ENCODE results near the gene SLC30A5. TPM values are rescaled to one million over a fixed set of nuclear protein-coding genes. Genes with fewer than 3 reads are reported as not detected.
"Not testable (repeated sequence)": the region's sequence is repeated elsewhere in the genome, so short reads cannot be mapped to it uniquely, and the experiment has no call there.

SLC30A5 gene
- 62.7 TPM for total RNA-seq
- long read RNA-seq, full-length matches to known transcripts, result 76 of 106 reads
- long read RNA-seq, partial matches to known transcripts, result 5 of 106 reads
- long read RNA-seq, other reads (novel, unspliced or antisense), result 25 of 106 reads

DNA sequence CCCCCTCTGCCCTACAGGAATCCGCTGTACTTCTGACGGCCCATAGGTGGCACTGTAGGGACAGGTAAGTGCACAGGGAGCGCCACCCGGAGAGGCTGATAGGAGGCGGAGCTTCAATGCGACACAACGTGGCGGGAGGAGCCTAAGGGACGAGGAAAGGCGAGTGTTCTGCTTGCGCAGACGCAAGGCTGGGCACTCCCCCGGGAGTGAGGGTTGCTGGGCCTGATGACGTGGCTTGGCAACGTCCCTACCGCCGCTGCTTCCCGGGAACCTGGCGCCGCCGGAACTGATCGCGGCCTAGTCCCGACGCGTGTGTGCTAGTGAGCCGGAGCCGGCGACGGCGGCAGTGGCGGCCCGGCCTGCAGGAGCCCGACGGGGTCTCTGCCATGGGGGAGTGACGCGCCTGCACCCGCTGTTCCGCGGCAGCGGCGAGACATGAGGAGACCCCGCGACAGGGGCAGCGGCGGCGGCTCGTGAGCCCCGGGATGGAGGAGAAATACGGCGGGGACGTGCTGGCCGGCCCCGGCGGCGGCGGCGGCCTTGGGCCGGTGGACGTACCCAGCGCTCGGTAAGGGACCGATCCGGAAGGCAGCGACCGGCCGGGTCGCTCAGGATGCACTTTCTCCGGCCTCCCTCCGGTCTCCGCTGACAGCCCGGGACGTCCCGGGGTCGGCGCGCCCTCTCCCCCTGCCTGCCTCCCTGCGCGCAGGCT, at the start of gene SLC30A5:
SLC30A5 (plus strand) TSS at position 244 of the 712 bp plus-strand sequence; CDS start at position 486, 242 bp downstream.
- H3K27me3 ChIP-seq (ENCODE audit: low read depth), result no peaks in the 10 kb centered on the region
- peak within 1 kb of the TSS; percentile 98 for H3K27ac ChIP-seq
- H3K4me1 ChIP-seq, result peaks cover 22% of the 10 kb centered on the region
- peak; percentile 99 for DNase-seq
- peak; percentile 100 for ATAC-seq
- TF ChIP-seq, protein P1, sequence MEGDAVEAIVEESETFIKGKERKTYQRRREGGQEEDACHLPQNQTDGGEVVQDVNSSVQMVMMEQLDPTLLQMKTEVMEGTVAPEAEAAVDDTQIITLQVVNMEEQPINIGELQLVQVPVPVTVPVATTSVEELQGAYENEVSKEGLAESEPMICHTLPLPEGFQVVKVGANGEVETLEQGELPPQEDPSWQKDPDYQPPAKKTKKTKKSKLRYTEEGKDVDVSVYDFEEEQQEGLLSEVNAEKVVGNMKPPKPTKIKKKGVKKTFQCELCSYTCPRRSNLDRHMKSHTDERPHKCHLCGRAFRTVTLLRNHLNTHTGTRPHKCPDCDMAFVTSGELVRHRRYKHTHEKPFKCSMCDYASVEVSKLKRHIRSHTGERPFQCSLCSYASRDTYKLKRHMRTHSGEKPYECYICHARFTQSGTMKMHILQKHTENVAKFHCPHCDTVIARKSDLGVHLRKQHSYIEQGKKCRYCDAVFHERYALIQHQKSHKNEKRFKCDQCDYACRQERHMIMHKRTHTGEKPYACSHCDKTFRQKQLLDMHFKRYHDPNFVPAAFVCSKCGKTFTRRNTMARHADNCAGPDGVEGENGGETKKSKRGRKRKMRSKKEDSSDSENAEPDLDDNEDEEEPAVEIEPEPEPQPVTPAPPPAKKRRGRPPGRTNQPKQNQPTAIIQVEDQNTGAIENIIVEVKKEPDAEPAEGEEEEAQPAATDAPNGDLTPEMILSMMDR (IDR thresholded peaks at IDR 0.05), result peak; percentile 88
- H3K4me3 ChIP-seq, result peak within 1 kb of the TSS; percentile 92
- no peaks in the 10 kb centered on the region for H3K9me3 ChIP-seq
- H3K36me3 ChIP-seq, result peaks cover 10% of the 10 kb centered on the region
- intact Hi-C loops (cut with DNase I), result no loop called here

DNA sequence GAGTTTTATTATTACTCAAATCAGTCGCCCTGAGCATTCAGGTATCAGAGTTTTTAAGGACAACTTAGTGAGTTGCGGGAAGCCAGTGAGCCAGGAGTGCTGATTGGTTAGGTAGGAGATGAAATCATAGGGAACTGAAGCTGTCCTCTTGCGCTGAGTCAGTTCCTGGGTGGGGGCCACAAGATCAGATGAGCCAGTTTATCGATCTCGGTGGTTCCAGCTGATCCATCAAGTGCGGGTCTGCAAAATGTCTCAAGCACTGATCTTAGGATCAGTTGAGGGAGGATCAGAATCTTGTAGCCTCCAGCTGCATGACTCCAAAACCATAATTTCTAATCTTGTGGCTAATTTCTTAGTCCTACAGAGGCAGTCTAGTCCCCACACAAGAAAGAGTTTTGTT, 48.6 kb upstream of the SLC30A5 start:
- H3K27me3 ChIP-seq (ENCODE audit: low read depth); intact Hi-C loops (cut with DNase I); H3K27ac ChIP-seq; DNase-seq; H3K36me3 ChIP-seq; ATAC-seq; H3K4me3 ChIP-seq; H3K4me1 ChIP-seq; H3K9me3 ChIP-seq: not testable (repeated sequence)

DNA sequence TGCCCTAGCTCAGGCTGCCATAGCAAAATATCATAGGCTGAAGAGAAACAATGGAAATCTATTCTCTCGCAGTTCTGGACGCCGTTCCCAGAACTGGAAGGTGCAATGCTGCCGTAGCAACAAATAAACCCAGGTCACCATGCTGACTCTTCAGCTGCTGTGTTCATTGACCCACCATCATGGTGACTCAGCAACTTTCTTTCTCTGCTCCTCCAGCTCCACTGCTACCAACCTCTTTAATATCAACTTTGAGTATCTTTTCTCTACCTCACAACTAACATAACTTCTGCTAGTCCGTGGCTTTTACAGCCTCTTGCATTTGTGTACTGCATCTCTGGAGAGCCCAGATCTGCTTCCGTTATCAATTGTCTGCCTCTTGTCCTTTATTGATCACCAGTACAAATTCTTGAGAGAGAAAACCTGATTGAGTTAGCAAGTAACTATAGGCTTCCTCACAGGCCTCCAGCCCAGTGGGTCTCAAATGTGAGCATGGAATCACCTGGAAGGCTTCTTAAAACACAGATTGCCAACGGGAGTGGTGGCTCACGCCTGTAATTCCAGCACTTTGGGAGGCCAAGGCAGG, 47.3 kb upstream of the SLC30A5 start:
- no peaks in the 10 kb centered on the region for H3K27me3 ChIP-seq (ENCODE audit: low read depth)
- TF ChIP-seq, protein P1 (IDR thresholded peaks at IDR 0.05), result no peak
- peaks cover 7% of the 10 kb centered on the region for H3K4me1 ChIP-seq
- no peak overlapping the region for H3K4me3 ChIP-seq
- H3K9me3 ChIP-seq, result no peaks in the 10 kb centered on the region
- no peaks in the 10 kb centered on the region for H3K36me3 ChIP-seq
- intact Hi-C loops (cut with DNase I), result no loop called here
- no peak for DNase-seq
- ATAC-seq, result no peak
- H3K27ac ChIP-seq, result no peak overlapping the region

DNA sequence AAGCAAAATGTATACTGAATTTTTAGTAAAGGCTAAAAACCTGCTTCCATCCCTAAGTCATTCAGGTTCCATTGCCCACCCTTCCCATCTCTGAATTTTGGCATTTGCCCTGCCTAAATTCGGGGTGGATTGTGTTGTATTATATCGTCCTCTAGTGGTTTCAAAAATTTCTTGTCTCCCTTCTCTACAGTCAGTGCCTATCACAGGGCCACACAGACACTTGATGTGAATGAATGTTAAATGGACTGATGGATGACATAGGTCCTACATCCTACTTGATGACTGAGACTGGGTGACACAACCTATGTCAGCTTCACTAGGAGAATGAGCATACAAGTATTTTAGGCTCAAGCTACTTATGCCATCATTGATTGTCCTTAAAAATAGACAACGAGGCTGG, 45.6 kb upstream of the SLC30A5 start:
- Histone ChIP-seq H3K27me3 (ENCODE audit: low read depth) (no peaks in the 10 kb centered on the region), H3K27ac (no peak overlapping the region), H3K4me3 (no peak overlapping the region), H3K4me1 (peaks cover 7% of the 10 kb centered on the region), H3K36me3 (no peaks in the 10 kb centered on the region), H3K9me3 (no peaks in the 10 kb centered on the region)
- ATAC-seq (no peak), DNase-seq (no peak)
- TF ChIP-seq, protein P1 (IDR thresholded peaks at IDR 0.05), result peak; percentile 17
- intact Hi-C loops (cut with DNase I), result no loop called here

DNA sequence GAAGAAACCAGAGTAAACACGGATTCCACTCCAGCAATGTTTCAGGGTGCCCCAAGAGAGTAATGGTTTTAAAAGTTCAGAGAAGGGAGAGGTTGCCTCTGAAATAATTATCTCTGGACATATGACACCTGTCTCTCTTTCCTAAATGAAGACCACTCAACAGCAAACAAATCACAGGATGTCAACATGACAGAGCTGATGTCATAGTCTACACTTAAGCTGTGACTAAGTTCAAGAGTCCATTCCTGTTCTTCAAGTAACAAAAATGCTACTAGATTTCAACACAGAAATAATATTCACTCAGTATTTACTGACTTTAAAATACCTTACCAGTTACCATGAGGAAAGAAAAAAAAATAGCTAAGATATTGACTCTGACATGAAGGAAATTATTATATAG, 44.7 kb upstream of the SLC30A5 start:
- Histone ChIP-seq H3K4me3 (no peak overlapping the region), H3K27me3 (ENCODE audit: low read depth) (no peaks in the 10 kb centered on the region), H3K27ac (no peak overlapping the region), H3K4me1 (no peaks in the 10 kb centered on the region), H3K9me3 (no peaks in the 10 kb centered on the region), H3K36me3 (no peaks in the 10 kb centered on the region)
- TF ChIP-seq, protein P1 (IDR thresholded peaks at IDR 0.05), result no peak
- intact Hi-C loops (cut with DNase I), result no loop called here
- ATAC-seq (no peak), DNase-seq (no peak)

DNA sequence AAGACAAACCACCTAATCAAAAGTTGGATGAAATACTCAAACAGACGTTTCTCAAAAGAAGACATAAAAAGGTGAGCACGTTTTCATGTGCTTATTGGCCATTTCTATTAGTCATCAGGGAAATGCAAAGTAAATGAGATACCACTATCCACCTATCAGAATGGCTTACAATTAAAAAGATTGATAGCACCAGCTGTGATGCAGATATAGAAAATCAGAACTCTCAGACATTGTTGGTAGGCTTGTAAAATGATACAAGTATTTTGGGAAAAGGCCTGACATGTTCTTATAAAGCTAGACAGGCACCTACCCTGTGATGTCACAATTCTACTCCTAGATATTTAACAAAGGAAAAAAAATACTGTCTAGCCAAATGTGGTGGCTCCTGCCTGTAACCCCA, 44.0 kb upstream of the SLC30A5 start:
- Histone ChIP-seq H3K27me3 (ENCODE audit: low read depth) (no peaks in the 10 kb centered on the region), H3K27ac (no peak overlapping the region), H3K9me3 (no peaks in the 10 kb centered on the region), H3K4me1 (no peaks in the 10 kb centered on the region), H3K4me3 (no peak overlapping the region), H3K36me3 (no peaks in the 10 kb centered on the region)
- ATAC-seq, result no peak
- no peak for DNase-seq
- intact Hi-C loops (cut with DNase I), result no loop called here
- TF ChIP-seq, protein P1 (IDR thresholded peaks at IDR 0.05), result no peak
